ENCODE results near the gene SLC25A38. TPM values are rescaled to one million over a fixed set of nuclear protein-coding genes. Genes with fewer than 3 reads are reported as not detected.

Gene SLC25A38
- total and polyA plus RNA-seq, 9 of the 15 experiments (the other 6 are each of a cell fraction or from before 2014, with no cell fraction given) = 13.5 to 51.1 (median 30.6) TPM

DNA sequence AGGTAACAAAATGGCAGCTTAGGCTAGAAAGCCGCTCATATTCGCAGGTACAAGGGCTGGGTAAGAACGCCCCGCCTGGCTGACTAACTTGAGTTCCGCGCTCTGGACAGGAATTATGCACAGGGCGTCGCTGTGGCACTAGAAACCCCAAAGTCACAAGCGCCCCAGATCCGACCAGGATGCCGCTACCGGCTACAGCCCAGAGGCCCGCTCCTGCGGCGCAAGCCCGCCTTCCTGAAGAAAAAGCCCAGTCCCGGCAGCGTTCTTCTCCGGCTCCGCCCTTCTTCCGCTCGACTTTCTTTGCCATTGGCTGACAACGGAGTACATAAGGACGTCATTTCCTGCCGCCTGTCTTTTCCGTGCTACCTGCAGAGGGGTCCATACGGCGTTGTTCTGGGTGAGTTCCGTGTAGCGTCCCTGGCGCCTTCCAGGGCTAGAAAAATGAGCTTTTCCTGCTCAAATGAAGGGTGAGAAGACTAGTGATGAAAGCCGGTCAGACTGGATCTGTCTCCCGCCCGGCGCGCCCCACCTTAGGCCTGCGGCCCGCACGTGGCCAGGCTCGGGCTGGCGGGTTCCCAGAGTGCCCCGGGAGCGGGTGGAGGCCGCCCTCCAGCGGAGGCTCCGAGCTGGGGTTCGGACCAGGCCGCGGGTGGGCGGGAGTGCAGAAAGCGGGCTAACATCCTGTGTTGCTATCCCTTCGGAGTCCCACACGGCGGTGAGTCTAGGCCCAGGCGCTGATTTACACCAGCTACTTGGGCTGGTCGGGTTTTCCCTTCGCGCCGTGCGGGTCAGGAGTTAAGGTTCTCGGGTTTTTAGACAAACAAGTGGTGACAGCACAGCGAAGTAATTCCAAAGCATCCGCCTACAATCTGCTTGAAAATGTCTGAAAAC, 23.4 kb downstream of the SLC25A38 start, which contains the start of gene RPSA (continued):
- TF ChIP-seq NFE2L1 (tag; IDR thresholded peaks at IDR 0.05; ENCODE audit: borderline replicate concordance, low read depth) (no peak), KLF13 (tag; IDR thresholded peaks at IDR 0.05; ENCODE audit: borderline replicate concordance, low read depth) (no peak; the same call in 1 of the 2 replicates), PPARD (CRISPR knock-in tag; IDR thresholded peaks at IDR 0.05) (no peak), ZNF766 (CRISPR knock-in tag; conservative IDR thresholded peaks at IDR 0.05) (peak; percentile 89), TFAM (CRISPR knock-in tag; conservative IDR thresholded peaks at IDR 0.05) (no peak), ZNF347 (CRISPR knock-in tag; IDR thresholded peaks at IDR 0.05; ENCODE audit: low read depth) (no peak), KLF1 (tag; IDR thresholded peaks at IDR 0.05) (peak; percentile 42; the same call in 1 of the 2 replicates), MEF2D (tag; conservative IDR thresholded peaks at IDR 0.05; ENCODE audit: low read depth) (peak; percentile 58; the same call in 1 of the 2 replicates), ARID2 (IDR thresholded peaks at IDR 0.05) (no peak), CAMTA2 (CRISPR knock-in tag; conservative IDR thresholded peaks at IDR 0.05) (no peak; the same call in 1 of the 2 replicates), CHD1 (IDR thresholded peaks at IDR 0.05; ENCODE audit: low read length) (peak; percentile 71), GTF2A2 (tag; IDR thresholded peaks at IDR 0.05) (peak; percentile 87), TAL1 (IDR thresholded peaks at IDR 0.05) (no peak), ZNF311 (CRISPR knock-in tag; IDR thresholded peaks at IDR 0.05) (0 out of 2 replicates have a peak, but pooled peaks have one; percentile 48)
- TF ChIP-seq, protein P1, sequence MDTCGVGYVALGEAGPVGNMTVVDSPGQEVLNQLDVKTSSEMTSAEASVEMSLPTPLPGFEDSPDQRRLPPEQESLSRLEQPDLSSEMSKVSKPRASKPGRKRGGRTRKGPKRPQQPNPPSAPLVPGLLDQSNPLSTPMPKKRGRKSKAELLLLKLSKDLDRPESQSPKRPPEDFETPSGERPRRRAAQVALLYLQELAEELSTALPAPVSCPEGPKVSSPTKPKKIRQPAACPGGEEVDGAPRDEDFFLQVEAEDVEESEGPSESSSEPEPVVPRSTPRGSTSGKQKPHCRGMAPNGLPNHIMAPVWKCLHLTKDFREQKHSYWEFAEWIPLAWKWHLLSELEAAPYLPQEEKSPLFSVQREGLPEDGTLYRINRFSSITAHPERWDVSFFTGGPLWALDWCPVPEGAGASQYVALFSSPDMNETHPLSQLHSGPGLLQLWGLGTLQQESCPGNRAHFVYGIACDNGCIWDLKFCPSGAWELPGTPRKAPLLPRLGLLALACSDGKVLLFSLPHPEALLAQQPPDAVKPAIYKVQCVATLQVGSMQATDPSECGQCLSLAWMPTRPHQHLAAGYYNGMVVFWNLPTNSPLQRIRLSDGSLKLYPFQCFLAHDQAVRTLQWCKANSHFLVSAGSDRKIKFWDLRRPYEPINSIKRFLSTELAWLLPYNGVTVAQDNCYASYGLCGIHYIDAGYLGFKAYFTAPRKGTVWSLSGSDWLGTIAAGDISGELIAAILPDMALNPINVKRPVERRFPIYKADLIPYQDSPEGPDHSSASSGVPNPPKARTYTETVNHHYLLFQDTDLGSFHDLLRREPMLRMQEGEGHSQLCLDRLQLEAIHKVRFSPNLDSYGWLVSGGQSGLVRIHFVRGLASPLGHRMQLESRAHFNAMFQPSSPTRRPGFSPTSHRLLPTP (IDR thresholded peaks at IDR 0.05; ENCODE audit: borderline replicate concordance, extremely low read depth, insufficient read length) = no peak
- TF ChIP-seq, protein P2, sequence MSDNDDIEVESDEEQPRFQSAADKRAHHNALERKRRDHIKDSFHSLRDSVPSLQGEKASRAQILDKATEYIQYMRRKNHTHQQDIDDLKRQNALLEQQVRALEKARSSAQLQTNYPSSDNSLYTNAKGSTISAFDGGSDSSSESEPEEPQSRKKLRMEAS (CRISPR knock-in tag; IDR thresholded peaks at IDR 0.05) = peak; percentile 100
- TF ChIP-seq, protein P3, sequence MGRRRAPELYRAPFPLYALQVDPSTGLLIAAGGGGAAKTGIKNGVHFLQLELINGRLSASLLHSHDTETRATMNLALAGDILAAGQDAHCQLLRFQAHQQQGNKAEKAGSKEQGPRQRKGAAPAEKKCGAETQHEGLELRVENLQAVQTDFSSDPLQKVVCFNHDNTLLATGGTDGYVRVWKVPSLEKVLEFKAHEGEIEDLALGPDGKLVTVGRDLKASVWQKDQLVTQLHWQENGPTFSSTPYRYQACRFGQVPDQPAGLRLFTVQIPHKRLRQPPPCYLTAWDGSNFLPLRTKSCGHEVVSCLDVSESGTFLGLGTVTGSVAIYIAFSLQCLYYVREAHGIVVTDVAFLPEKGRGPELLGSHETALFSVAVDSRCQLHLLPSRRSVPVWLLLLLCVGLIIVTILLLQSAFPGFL (CRISPR knock-in tag; IDR thresholded peaks at IDR 0.05) = no peak; the same call in 1 of the 2 replicates
- TF ChIP-seq, protein P4, sequence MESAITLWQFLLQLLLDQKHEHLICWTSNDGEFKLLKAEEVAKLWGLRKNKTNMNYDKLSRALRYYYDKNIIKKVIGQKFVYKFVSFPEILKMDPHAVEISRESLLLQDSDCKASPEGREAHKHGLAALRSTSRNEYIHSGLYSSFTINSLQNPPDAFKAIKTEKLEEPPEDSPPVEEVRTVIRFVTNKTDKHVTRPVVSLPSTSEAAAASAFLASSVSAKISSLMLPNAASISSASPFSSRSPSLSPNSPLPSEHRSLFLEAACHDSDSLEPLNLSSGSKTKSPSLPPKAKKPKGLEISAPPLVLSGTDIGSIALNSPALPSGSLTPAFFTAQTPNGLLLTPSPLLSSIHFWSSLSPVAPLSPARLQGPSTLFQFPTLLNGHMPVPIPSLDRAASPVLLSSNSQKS (CRISPR knock-in tag; IDR thresholded peaks at IDR 0.05) = no peak

Data from K562 (cell line).